HepG2 (cell line): ENCODE results near the gene CHMP6. TPM values are rescaled to one million over a fixed set of nuclear protein-coding genes. Genes with fewer than 3 reads are reported as not detected.
A peak's percentile ranks its signal among the peaks of the same experiment; 100 is the strongest.

Experiments used
- ATAC-seq: fragments of 200-7000 bp; cut with Tn5 transposase; 3 replicates; pipeline ENCODE4 v1.9.1; 2020; ENCODE audit warnings: mild to moderate bottlenecking, moderate library complexity
- BruUV-seq: library from RNA; stranded (reverse); fragments of 400-500 nt; replicated peaks from 2 replicates; lab custom pipeline; 2021; lab: Mats Ljungman, UMichigan
- CTCF ChIA-PET: fragments of 300-600 bp; formaldehyde crosslinking; extraction: SDS; loops from one replicate; lab custom pipeline; 2021; ENCODE audit warnings: low total read pairs, inconsistent platforms, low intra/inter-chr PET ratio; lab: Yijun Ruan, JAX
- POLR2A ChIA-PET: fragments of 350-600 bp; sonication (Branson Sonifier 250); formaldehyde crosslinking; loops from one replicate; lab custom pipeline; 2020; ENCODE audit warnings: antibody characterized with exemption, inconsistent platforms; lab: Yijun Ruan, JAX
- DNase-seq: peaks from one replicate; pipeline ENCODE4 v3.0.0-alpha.2; 2015; ENCODE audit warnings: low spot score
- FAIRE-seq: peaks from 3 replicates; lab custom pipeline; 2011; peaks lifted over from hg19 to GRCh38; lab: Jason Lieb, UNC
- H2AFZ ChIP-seq: one replicate; pipeline ENCODE4 v1.6.1; 2011; ENCODE audit warnings: low read length, inconsistent platforms
- H3K27ac ChIP-seq: fragments of 300-600 bp; 3 replicates; pipeline ENCODE4 v1.8.0; 2011; ENCODE audit warnings: mixed run types, mild to moderate bottlenecking, mixed read lengths, low read length, inconsistent platforms; ENCODE audit not compliant: insufficient read depth; ENCODE audit errors: extremely low read length
- H3K27me3 ChIP-seq, 2 experiments: fragments of 200-600 bp in 1 of 2; 2 replicates in 1 of 2; 3 replicates in 1 of 2; pipeline versions ENCODE4 v1.6.0 to v1.8.0; 2011; ENCODE audit warnings: low read length in 2 of 2, mild to moderate bottlenecking in 2 of 2, moderate library complexity in 2 of 2, inconsistent platforms in 1 of 2; ENCODE audit not compliant: insufficient read depth in 2 of 2, control insufficient read depth in 1 of 2
- H3K36me3 ChIP-seq, 2 experiments: fragments of 200-600 bp in 1 of 2; replicated peaks in 1 of 2; 2 replicates in 1 of 2; 3 replicates in 1 of 2; pipeline versions ENCODE4 v1.5.1 to v1.8.0; 2011; ENCODE audit warnings: low read length in 2 of 2, inconsistent platforms in 1 of 2; ENCODE audit not compliant: insufficient read depth in 2 of 2, control insufficient read depth in 1 of 2
- H3K4me1 ChIP-seq: 2 replicates; pipeline ENCODE4 v1.5.1; 2012; ENCODE audit warnings: low read length, inconsistent platforms; ENCODE audit not compliant: insufficient read depth
- H3K4me2 ChIP-seq: 2 replicates; pipeline ENCODE4 v1.6.0; 2011; ENCODE audit warnings: low read depth, low read length, inconsistent platforms
- H3K4me3 ChIP-seq, 3 experiments: fragments of 200-600 bp in 1 of 3; sonication (generic), shearing (Covaris generic) in 1 of 3; replicated peaks in 1 of 3; 2 replicates each; pipeline ENCODE4 v1.5.1; 2011 to 2016; ENCODE audit warnings: low read length in 3 of 3, inconsistent platforms in 2 of 3, low read depth in 2 of 3, mild to moderate bottlenecking in 2 of 3, control low read depth in 1 of 3, mixed read lengths in 1 of 3; ENCODE audit not compliant: insufficient read depth in 1 of 3
- H3K79me2 ChIP-seq: one replicate; pipeline ENCODE4 v1.6.1; 2011; ENCODE audit warnings: low read length, inconsistent platforms; ENCODE audit not compliant: insufficient read depth
- H3K9ac ChIP-seq: 2 replicates; pipeline ENCODE4 v1.6.0; 2011; ENCODE audit warnings: mild to moderate bottlenecking, low read depth, low read length, inconsistent platforms; ENCODE audit not compliant: insufficient read depth
- H3K9me3 ChIP-seq: 2 replicates; pipeline ENCODE4 v1.5.1; 2012; ENCODE audit warnings: mild to moderate bottlenecking, low read length
- H4K20me1 ChIP-seq: 2 replicates; pipeline ENCODE4 v1.6.0; 2011; ENCODE audit warnings: inconsistent platforms, mild to moderate bottlenecking, low read length, moderate library complexity; ENCODE audit not compliant: insufficient read depth
- DMAP1 ChIP-seq: IDR thresholded peaks from 2 replicates; pipeline ENCODE4 v1.6.1; 2016
- NFIB ChIP-seq: sonication (generic); formaldehyde crosslinking; IDR thresholded peaks from 2 replicates; pipeline ENCODE4 v1.9.0; 2021; ENCODE audit warnings: missing genetic modification reagents, mild to moderate bottlenecking, borderline replicate concordance
- SRSF1 ChIP-seq: fragments of 200-400 bp; formaldehyde crosslinking; optimal IDR thresholded peaks from 2 replicates; pipeline ENCODE3; 2017; ENCODE audit warnings: mild to moderate bottlenecking, low read depth, low read length, moderate library complexity
- WGBS: methylation state at CpG from one replicate; pipeline ENCODE4 v1.1.6; 2017; ENCODE audit warnings: low lambda C conversion rate; 5-methylcytosine and 5-hydroxymethylcytosine counted together
- in situ Hi-C: cut with HindIII; loops from 2 replicates; pipeline ENCODE4 v1.10.0; 2017; ENCODE audit warnings: low pct_unique_long_range_greater_than_20kb; ENCODE audit not compliant: extremely low pct_ligation_motif_present
- intact Hi-C: fragments of 100-400 bp; cut with micrococcal nuclease; formaldehyde crosslinking; loops from one replicate; pipeline ENCODE4 v1.10.0; 2022; ENCODE audit not compliant: unreplicated experiment
- polyA plus RNA-seq, 8 experiments: library from polyadenylated mRNA; depleted of rRNA in 3 of 8; stranded (reverse) in 7 of 8; unstranded in 1 of 8; fragments of >200 nt; fragmentation: Illumina TruSeq in 4 of 8; extraction: Trizol in 4 of 8; gene quantifications; 2 replicates each; pipeline versions ENCODE4 v1.2.1 to v1.2.3, GENCODE V29; 2011 to 2016; ENCODE audit warnings: low read depth in 4 of 8, missing spikeins in 1 of 8, mixed read lengths in 1 of 8; ENCODE audit not compliant: insufficient read depth in 1 of 8
- total RNA-seq, 5 experiments: library from RNA; depleted of rRNA; stranded (reverse); fragments of >200 nt; fragmentation: Illumina TruSeq; extraction: Trizol; gene quantifications; 2 replicates each; pipeline ENCODE4 v1.2.3, GENCODE V29; 2016; ENCODE audit warnings: low read depth in 1 of 5
- TF ChIP-seq, protein P1 (sequence below): sonication (generic); formaldehyde crosslinking; IDR thresholded peaks from 2 replicates; pipeline ENCODE4 v1.4.0; 2020; ENCODE audit warnings: missing genetic modification reagents, borderline replicate concordance
- TF ChIP-seq, protein P2 (sequence below): sonication (generic); formaldehyde crosslinking; IDR thresholded peaks from 2 replicates; pipeline ENCODE4 v1.4.0; 2020; ENCODE audit warnings: mild to moderate bottlenecking, missing genetic modification reagents
- TF ChIP-seq, protein P3 (sequence below): sonication (generic); formaldehyde crosslinking; IDR thresholded peaks from 2 replicates; pipeline ENCODE4 v1.4.0; 2020; ENCODE audit warnings: missing genetic modification reagents
- TF ChIP-seq, protein P4 (sequence below), 2 experiments: sonication (generic) in 1 of 2; formaldehyde crosslinking in 1 of 2; IDR thresholded peaks; 2 replicates each; pipeline versions ENCODE4 v1.4.0 to v1.6.1; 2018 to 2020; ENCODE audit warnings: missing genetic modification reagents in 2 of 2, borderline replicate concordance in 1 of 2, low read depth in 1 of 2, mild to moderate bottlenecking in 1 of 2, missing biosample characterization in 1 of 2
- TF ChIP-seq, protein P5 (sequence below): IDR thresholded peaks from 2 replicates; pipeline ENCODE4 v1.6.1; 2016; ENCODE audit warnings: mild to moderate bottlenecking, missing biosample characterization, missing genetic modification reagents

The CHMP6 gene
- total and polyA plus RNA-seq, 2 of the 13 experiments (the other 11 are each of a cell fraction or from before 2014, with no cell fraction given) = 11.1 to 24.2 TPM

DNA sequence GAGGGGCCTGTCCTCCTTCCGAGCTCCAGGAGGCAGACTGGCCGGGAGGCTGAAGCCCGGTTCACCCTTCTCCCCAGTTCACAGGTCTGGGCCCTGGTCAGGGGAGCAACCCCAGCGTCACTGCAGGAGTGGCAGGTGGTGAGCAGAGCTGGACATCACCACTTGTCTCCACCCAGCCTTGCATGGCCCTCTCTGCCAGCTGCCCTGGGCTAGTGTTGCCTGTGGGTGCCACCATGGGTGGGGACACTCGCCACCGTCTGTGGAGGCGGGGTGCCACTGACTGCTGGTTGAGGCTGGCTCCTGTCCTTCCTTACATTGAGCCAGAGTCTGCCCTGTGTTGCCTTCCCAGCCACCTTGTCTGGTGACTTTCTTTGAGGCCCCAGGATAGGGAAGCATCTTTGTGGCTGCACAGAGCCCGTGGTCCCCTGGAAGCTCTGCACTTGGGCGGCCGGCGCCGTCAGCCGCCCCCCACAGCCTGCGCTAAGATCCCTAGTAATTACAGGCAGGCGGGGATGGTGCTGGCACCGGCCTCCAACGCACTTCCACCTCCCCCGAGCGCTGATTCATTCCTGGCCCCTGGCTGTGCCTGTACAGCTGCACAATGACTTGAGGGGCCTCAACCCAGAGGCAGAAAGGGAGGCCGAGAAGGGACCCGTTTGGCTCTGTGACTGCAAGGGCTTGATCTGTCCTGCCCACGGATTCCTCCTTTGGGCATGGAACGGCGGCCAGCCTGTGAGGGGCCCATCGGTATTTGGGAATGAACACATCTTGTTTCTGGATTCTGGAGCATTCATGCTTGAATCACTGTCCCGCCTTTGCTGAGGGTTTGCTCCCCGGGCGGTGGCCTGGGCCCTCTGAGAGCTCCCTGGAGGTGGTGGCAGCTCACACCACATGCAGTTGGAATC, 48.5 kb downstream of the CHMP6 start:
- no peak for ATAC-seq

More for the DNA sequence above, 48.5 kb downstream of the CHMP6 start:
- Histone ChIP-seq H3K4me2 (0 out of 2 replicates have a peak overlapping the region, but pooled peaks have one; percentile 2), H4K20me1 (peaks cover 46% of the 10 kb centered on the region), H3K27ac (no peak overlapping the region), H3K36me3 (peaks cover 0 to 4% of the 10 kb centered on the region in 2 experiments; a peak in 3 of 5 replicates), H3K9me3 (no peaks in the 10 kb centered on the region), H3K9ac (no peak overlapping the region), H3K4me3 (no peak overlapping the region; a peak in 1 of 6 replicates), H3K27me3 (no peaks in the 10 kb centered on the region; a peak in 1 of 5 replicates), H3K4me1 (peaks cover 91% of the 10 kb centered on the region), H3K79me2 (peaks cover 79% of the 10 kb centered on the region), H2AFZ (no peak overlapping the region)
- 86% methylated on average over 25 of the region's 28 CpGs for WGBS
- POLR2A ChIA-PET = no interaction called here
- FAIRE-seq = no peak
- intact Hi-C loops (loop anchor here (5.0 kb wide), 1 partner anchor 48 kb away; the partner anchor contains the start of gene CHMP6), in situ Hi-C loops (loop anchor here (5.0 kb wide), 1 partner anchor 42 kb away; no protein-coding TSS in a partner anchor)
- CTCF ChIA-PET = interaction anchor here (0.9 to 1.8 kb wide), 2 partner anchors 58 to 61 kb away, joined by 3 to 8 read pairs; no protein-coding TSS in a partner anchor
- DNase-seq = no peak
- 0 out of 2 replicates have a peak, but pooled peaks have one; percentile 28 for TF ChIP-seq NFIB (CRISPR knock-in tag)
- TF ChIP-seq, protein P1, sequence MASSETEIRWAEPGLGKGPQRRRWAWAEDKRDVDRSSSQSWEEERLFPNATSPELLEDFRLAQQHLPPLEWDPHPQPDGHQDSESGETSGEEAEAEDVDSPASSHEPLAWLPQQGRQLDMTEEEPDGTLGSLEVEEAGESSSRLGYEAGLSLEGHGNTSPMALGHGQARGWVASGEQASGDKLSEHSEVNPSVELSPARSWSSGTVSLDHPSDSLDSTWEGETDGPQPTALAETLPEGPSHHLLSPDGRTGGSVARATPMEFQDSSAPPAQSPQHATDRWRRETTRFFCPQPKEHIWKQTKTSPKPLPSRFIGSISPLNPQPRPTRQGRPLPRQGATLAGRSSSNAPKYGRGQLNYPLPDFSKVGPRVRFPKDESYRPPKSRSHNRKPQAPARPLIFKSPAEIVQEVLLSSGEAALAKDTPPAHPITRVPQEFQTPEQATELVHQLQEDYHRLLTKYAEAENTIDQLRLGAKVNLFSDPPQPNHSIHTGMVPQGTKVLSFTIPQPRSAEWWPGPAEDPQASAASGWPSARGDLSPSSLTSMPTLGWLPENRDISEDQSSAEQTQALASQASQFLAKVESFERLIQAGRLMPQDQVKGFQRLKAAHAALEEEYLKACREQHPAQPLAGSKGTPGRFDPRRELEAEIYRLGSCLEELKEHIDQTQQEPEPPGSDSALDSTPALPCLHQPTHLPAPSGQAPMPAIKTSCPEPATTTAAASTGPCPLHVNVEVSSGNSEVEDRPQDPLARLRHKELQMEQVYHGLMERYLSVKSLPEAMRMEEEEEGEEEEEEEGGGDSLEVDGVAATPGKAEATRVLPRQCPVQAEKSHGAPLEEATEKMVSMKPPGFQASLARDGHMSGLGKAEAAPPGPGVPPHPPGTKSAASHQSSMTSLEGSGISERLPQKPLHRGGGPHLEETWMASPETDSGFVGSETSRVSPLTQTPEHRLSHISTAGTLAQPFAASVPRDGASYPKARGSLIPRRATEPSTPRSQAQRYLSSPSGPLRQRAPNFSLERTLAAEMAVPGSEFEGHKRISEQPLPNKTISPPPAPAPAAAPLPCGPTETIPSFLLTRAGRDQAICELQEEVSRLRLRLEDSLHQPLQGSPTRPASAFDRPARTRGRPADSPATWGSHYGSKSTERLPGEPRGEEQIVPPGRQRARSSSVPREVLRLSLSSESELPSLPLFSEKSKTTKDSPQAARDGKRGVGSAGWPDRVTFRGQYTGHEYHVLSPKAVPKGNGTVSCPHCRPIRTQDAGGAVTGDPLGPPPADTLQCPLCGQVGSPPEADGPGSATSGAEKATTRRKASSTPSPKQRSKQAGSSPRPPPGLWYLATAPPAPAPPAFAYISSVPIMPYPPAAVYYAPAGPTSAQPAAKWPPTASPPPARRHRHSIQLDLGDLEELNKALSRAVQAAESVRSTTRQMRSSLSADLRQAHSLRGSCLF (CRISPR knock-in tag) = no peak
- TF ChIP-seq, protein P2, sequence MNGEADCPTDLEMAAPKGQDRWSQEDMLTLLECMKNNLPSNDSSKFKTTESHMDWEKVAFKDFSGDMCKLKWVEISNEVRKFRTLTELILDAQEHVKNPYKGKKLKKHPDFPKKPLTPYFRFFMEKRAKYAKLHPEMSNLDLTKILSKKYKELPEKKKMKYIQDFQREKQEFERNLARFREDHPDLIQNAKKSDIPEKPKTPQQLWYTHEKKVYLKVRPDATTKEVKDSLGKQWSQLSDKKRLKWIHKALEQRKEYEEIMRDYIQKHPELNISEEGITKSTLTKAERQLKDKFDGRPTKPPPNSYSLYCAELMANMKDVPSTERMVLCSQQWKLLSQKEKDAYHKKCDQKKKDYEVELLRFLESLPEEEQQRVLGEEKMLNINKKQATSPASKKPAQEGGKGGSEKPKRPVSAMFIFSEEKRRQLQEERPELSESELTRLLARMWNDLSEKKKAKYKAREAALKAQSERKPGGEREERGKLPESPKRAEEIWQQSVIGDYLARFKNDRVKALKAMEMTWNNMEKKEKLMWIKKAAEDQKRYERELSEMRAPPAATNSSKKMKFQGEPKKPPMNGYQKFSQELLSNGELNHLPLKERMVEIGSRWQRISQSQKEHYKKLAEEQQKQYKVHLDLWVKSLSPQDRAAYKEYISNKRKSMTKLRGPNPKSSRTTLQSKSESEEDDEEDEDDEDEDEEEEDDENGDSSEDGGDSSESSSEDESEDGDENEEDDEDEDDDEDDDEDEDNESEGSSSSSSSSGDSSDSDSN = 0 out of 2 replicates have a peak, but pooled peaks have one; percentile 34
- TF ChIP-seq, protein P3, sequence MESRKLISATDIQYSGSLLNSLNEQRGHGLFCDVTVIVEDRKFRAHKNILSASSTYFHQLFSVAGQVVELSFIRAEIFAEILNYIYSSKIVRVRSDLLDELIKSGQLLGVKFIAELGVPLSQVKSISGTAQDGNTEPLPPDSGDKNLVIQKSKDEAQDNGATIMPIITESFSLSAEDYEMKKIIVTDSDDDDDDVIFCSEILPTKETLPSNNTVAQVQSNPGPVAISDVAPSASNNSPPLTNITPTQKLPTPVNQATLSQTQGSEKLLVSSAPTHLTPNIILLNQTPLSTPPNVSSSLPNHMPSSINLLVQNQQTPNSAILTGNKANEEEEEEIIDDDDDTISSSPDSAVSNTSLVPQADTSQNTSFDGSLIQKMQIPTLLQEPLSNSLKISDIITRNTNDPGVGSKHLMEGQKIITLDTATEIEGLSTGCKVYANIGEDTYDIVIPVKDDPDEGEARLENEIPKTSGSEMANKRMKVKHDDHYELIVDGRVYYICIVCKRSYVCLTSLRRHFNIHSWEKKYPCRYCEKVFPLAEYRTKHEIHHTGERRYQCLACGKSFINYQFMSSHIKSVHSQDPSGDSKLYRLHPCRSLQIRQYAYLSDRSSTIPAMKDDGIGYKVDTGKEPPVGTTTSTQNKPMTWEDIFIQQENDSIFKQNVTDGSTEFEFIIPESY (CRISPR knock-in tag) = peak; percentile 88
- TF ChIP-seq SRSF1 = peak; percentile 15
- TF ChIP-seq, protein P4, sequence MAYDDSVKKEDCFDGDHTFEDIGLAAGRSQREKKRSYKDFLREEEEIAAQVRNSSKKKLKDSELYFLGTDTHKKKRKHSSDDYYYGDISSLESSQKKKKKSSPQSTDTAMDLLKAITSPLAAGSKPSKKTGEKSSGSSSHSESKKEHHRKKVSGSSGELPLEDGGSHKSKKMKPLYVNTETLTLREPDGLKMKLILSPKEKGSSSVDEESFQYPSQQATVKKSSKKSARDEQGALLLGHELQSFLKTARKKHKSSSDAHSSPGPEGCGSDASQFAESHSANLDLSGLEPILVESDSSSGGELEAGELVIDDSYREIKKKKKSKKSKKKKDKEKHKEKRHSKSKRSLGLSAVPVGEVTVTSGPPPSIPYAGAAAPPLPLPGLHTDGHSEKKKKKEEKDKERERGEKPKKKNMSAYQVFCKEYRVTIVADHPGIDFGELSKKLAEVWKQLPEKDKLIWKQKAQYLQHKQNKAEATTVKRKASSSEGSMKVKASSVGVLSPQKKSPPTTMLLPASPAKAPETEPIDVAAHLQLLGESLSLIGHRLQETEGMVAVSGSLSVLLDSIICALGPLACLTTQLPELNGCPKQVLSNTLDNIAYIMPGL (CRISPR knock-in tag; IDR thresholded peaks at IDR 0.05; ENCODE audit: borderline replicate concordance in 1 of 2, low read depth in 1 of 2) = 0 out of 4 replicates have a peak, but pooled peaks of 1 of the 2 experiments have one; percentile 5
- no peak for TF ChIP-seq DMAP1 (CRISPR knock-in tag)
- TF ChIP-seq, protein P5, sequence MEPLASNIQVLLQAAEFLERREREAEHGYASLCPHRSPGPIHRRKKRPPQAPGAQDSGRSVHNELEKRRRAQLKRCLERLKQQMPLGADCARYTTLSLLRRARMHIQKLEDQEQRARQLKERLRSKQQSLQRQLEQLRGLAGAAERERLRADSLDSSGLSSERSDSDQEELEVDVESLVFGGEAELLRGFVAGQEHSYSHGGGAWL (CRISPR knock-in tag) = 0 out of 2 replicates have a peak, but pooled peaks have one; percentile 7
- no TSS peak for BruUV-seq
